Measurements from ENCODE around the gene DEFB129.

DEFB129 gene

GRCh38 chr20:276620-277495, 49.8 kb downstream of the DEFB129 start:
- no peaks in the 10 kb centered on the region for H3K4me1 ChIP-seq
- H3K27ac ChIP-seq = no peak overlapping the region
- no peak overlapping the region for H3K4me3 ChIP-seq
- H3K36me3 ChIP-seq = peaks cover 0 to 52% (median 21%) of the 10 kb centered on the region in 3 donors
- no peaks in the 10 kb centered on the region for H3K9me3 ChIP-seq
- TF ChIP-seq, protein P1, sequence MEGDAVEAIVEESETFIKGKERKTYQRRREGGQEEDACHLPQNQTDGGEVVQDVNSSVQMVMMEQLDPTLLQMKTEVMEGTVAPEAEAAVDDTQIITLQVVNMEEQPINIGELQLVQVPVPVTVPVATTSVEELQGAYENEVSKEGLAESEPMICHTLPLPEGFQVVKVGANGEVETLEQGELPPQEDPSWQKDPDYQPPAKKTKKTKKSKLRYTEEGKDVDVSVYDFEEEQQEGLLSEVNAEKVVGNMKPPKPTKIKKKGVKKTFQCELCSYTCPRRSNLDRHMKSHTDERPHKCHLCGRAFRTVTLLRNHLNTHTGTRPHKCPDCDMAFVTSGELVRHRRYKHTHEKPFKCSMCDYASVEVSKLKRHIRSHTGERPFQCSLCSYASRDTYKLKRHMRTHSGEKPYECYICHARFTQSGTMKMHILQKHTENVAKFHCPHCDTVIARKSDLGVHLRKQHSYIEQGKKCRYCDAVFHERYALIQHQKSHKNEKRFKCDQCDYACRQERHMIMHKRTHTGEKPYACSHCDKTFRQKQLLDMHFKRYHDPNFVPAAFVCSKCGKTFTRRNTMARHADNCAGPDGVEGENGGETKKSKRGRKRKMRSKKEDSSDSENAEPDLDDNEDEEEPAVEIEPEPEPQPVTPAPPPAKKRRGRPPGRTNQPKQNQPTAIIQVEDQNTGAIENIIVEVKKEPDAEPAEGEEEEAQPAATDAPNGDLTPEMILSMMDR (IDR thresholded peaks at IDR 0.05) = no peak
- intact Hi-C loops (cut with DNase I; ENCODE audit: low total_unique reads) = no loop called here
- no peaks in the 10 kb centered on the region for H3K27me3 ChIP-seq
- no peak for DNase-seq

GRCh38 chr20:277496-277781, 50.4 kb downstream of the DEFB129 start:
- intact Hi-C loops (cut with DNase I; ENCODE audit: low total_unique reads) = no loop called here
- Histone ChIP-seq H3K36me3 (peaks cover 0 to 54% (median 21%) of the 10 kb centered on the region in 3 donors), H3K27me3 (no peaks in the 10 kb centered on the region), H3K4me3 (no peak overlapping the region), H3K9me3 (no peaks in the 10 kb centered on the region), H3K27ac (no peak overlapping the region), H3K4me1 (no peaks in the 10 kb centered on the region)
- TF ChIP-seq, protein P1 (IDR thresholded peaks at IDR 0.05) = no peak
- DNase-seq = peak in 1 of 2 donors; percentile 37

DNA sequence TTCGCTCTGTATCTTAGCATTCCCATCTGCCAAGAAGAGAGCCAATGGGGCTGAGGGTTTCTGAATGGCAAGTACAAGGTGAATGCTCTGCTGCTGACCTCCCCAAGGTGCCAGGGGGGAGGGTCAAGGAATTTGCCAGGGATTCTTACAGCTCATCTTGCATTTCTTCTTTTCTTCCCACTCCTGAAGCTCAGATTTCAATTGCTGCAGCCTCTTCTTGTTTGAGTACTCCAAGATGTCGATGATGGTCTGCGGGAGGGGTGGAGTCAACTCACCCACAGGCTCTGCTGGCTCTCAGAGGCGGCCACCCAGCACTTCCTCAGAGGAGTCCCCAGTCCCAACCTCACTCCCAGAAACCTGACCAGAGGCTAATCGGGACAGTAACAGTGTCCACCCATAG, 51.1 kb downstream of the DEFB129 start:
- DNase-seq = peak in 1 of 2 donors; percentile 50
- H3K4me3 ChIP-seq = no peak overlapping the region
- peaks cover 0 to 54% (median 21%) of the 10 kb centered on the region in 3 donors for H3K36me3 ChIP-seq
- H3K27ac ChIP-seq = no peak overlapping the region
- H3K4me1 ChIP-seq = no peaks in the 10 kb centered on the region
- intact Hi-C loops (cut with DNase I; ENCODE audit: low total_unique reads) = no loop called here
- H3K27me3 ChIP-seq = no peaks in the 10 kb centered on the region
- TF ChIP-seq, protein P1 (IDR thresholded peaks at IDR 0.05) = no peak
- H3K9me3 ChIP-seq = no peaks in the 10 kb centered on the region

DNA sequence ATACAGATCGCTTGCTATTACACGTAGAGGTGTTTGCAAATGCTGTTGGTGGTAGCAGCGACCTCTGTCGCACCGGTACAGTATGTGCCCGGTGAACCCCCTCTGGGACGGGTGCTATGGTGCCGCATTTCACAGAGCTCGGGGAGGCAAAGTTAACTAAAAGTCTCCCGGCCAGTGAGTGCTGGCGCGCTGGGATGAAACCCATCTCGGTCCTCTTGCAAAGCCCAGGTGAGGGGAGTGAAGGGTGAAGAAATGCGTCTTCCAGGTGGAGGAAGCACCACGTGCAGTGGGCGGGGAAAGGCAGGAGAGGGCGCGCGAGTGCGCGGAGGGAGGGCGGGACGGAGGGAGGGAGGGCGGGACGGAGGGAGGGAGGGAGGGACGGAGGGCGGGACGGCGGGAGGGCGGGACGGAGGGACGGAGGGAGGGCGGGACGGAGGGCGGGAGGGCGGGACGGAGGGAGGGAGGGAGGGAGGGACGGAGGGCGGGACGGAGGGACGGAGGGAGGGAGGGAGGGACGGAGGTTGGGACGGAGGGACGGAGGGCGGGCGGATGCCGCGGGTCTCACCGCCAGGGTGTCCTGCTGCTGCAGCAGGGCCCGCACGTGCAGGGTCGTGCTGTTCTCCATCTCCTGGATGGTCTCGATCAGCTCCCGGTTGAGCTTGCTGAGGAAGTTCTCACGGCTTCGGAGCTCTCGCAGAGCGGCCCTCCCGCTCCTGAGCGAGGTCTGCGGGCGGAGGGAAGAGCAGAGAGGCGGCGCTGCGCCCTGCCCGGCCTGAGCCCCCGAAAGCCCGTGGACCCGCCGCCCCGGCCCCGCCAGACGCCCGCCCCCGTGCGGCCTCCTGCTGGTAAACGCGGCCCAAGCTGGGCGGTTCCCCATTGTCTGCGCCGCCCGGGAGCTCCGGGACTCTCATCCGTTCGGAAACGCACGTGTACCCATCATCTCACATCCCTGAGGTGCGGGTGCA, 51.8 kb downstream of the DEFB129 start:
- no peak overlapping the region for H3K27ac ChIP-seq
- H3K4me3 ChIP-seq = no peak overlapping the region
- TF ChIP-seq, protein P1 (IDR thresholded peaks at IDR 0.05) = no peak
- peak in 1 of 2 donors; percentile 66 for DNase-seq
- peaks cover 0 to 54% (median 21%) of the 10 kb centered on the region in 3 donors for H3K36me3 ChIP-seq
- H3K9me3 ChIP-seq = no peaks in the 10 kb centered on the region
- H3K4me1 ChIP-seq = no peaks in the 10 kb centered on the region
- no peaks in the 10 kb centered on the region for H3K27me3 ChIP-seq
- intact Hi-C loops (cut with DNase I; ENCODE audit: low total_unique reads) = no loop called here

All from tibial artery (tissue), 4 donors.